Measurements from ENCODE around the gene NRAP. TPM values are rescaled to one million over a fixed set of nuclear protein-coding genes. Genes with fewer than 3 reads are reported as not detected.
A peak's percentile ranks its signal among the peaks of the same experiment; 100 is the strongest.

NRAP gene
- total and polyA plus RNA-seq, 7 donors = 41.4 to 2,239 (median 1,429) TPM

DNA sequence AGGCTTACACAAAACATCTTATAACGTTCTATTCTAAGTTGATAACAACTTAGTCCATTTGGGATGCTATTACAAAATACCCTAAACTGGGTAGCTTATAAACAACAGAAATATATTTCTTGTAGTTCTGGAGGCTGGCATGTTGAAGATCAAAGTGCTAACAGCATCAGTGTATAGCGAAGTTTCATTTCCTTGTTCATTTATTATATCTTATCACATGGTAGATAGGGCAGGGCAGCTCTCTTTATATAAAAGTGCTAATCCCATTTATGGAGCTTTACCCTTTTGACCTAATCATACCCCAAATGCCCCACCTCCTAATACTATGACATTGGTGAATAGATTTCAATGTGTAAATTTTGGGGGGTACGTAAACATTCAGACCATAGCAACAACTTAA, 22.2 kb upstream of the NRAP start:
- no peak for ATAC-seq
- H3K4me1 ChIP-seq = peaks cover 12% of the 10 kb centered on the region
- no peak overlapping the region for H3K27ac ChIP-seq
- H3K9me3 ChIP-seq = peaks cover 16% of the 10 kb centered on the region
- TF ChIP-seq, protein P1, sequence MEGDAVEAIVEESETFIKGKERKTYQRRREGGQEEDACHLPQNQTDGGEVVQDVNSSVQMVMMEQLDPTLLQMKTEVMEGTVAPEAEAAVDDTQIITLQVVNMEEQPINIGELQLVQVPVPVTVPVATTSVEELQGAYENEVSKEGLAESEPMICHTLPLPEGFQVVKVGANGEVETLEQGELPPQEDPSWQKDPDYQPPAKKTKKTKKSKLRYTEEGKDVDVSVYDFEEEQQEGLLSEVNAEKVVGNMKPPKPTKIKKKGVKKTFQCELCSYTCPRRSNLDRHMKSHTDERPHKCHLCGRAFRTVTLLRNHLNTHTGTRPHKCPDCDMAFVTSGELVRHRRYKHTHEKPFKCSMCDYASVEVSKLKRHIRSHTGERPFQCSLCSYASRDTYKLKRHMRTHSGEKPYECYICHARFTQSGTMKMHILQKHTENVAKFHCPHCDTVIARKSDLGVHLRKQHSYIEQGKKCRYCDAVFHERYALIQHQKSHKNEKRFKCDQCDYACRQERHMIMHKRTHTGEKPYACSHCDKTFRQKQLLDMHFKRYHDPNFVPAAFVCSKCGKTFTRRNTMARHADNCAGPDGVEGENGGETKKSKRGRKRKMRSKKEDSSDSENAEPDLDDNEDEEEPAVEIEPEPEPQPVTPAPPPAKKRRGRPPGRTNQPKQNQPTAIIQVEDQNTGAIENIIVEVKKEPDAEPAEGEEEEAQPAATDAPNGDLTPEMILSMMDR (IDR thresholded peaks at IDR 0.05) = no peak
- H3K27me3 ChIP-seq (ENCODE audit: insufficient read depth in 3 of 3, low read length in 2 of 3) = no peaks in the 10 kb centered on the region
- no peaks in the 10 kb centered on the region for H3K36me3 ChIP-seq (ENCODE audit: insufficient read depth in 1 of 2, low read depth in 1 of 2)
- intact Hi-C loops (cut with DNase I) = no loop called here
- WGBS, 3 donors = 96 to 99% (median 98%) methylated on average over 3 of the region's 3 CpGs
- no peak for DNase-seq
- no peak overlapping the region for H3K4me3 ChIP-seq

DNA sequence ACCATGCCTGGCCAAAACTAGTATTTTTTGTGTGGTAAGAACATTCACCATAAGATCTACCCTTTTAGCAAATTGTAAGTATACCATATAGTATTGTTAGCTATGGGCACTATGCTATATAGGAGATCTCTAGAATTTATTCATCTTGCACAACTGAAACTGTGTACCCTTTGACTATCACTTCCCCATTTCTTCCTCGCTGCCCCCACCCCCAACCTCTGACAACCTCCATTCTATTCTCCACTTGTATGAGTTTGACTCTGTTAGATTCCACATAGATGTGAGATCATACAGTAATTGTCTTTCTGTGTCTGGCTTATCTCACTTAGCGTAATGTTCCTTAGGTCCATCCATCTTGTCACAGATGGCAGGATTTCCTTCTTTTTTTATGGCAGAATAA, 19.5 kb upstream of the NRAP start:
- ATAC-seq (no peak), DNase-seq (no peak)
- H3K4me3 ChIP-seq = no peak overlapping the region
- no peak overlapping the region for H3K27ac ChIP-seq
- H3K27me3 ChIP-seq (ENCODE audit: insufficient read depth in 3 of 3, low read length in 2 of 3) = no peaks in the 10 kb centered on the region
- intact Hi-C loops (cut with DNase I) = no loop called here
- H3K4me1 ChIP-seq = peaks cover 9% of the 10 kb centered on the region
- H3K9me3 ChIP-seq = peaks cover 16% of the 10 kb centered on the region
- WGBS, 3 donors = 91 to 98% (median 96%) methylated on average over 2 of the region's 2 CpGs
- H3K36me3 ChIP-seq (ENCODE audit: insufficient read depth in 1 of 2, low read depth in 1 of 2) = no peaks in the 10 kb centered on the region
- TF ChIP-seq, protein P1 (IDR thresholded peaks at IDR 0.05) = no peak

DNA sequence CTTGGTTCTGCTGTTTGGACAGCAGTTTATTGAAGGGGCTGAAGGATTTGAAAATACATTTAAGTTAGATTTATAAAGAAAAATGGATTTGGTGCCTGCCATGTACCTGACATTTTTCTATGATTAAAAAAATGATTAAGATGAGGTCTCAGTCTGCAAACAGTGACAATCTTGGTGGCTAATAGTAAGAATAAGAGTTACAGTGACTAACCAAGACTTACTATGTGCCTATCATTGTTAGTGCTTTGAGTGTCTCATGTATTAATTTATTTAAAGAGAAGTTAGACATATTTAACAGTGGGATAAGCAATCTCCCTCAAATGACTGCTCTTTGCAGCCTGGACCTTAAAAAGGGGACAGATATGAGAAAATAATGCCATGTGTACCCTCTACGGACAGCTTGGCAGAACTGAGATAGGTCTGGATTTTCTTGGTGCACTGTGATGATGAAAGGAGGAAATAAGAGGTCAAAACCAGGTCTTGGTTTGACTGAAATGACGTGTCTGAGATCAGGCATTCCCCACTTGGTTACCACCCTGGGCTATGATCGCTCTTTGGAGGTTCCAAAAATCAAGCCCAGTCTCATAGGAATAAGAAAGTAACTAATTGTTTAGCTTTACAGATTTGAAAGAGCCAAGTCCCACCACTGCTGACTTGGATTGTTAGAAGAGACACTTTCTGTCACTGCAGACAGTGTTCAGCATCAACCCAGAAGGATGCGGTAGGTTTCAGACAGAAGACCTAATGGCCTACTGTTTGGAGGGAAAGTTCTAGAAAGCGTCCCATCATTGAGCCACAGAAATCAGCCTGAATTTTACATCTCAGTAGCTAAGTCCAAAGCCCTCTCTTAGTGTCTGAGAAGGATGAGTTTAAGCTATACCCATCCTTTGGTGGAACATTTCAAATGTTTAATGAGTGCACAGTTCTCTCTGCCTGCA, 18.0 kb upstream of the NRAP start:
- H3K9me3 ChIP-seq = peaks cover 9% of the 10 kb centered on the region
- WGBS, 3 donors = 71 to 81% (median 78%) methylated on average over 5 of the region's 5 CpGs
- H3K36me3 ChIP-seq (ENCODE audit: insufficient read depth in 1 of 2, low read depth in 1 of 2) = no peaks in the 10 kb centered on the region
- no peaks in the 10 kb centered on the region for H3K27me3 ChIP-seq (ENCODE audit: insufficient read depth in 3 of 3, low read length in 2 of 3)
- no peak overlapping the region for H3K27ac ChIP-seq
- DNase-seq = no peak
- H3K4me3 ChIP-seq = peak overlapping the region; percentile 88
- intact Hi-C loops (cut with DNase I) = no loop called here
- TF ChIP-seq, protein P1 (IDR thresholded peaks at IDR 0.05) = no peak
- ATAC-seq = no peak
- peaks cover 9% of the 10 kb centered on the region for H3K4me1 ChIP-seq

DNA sequence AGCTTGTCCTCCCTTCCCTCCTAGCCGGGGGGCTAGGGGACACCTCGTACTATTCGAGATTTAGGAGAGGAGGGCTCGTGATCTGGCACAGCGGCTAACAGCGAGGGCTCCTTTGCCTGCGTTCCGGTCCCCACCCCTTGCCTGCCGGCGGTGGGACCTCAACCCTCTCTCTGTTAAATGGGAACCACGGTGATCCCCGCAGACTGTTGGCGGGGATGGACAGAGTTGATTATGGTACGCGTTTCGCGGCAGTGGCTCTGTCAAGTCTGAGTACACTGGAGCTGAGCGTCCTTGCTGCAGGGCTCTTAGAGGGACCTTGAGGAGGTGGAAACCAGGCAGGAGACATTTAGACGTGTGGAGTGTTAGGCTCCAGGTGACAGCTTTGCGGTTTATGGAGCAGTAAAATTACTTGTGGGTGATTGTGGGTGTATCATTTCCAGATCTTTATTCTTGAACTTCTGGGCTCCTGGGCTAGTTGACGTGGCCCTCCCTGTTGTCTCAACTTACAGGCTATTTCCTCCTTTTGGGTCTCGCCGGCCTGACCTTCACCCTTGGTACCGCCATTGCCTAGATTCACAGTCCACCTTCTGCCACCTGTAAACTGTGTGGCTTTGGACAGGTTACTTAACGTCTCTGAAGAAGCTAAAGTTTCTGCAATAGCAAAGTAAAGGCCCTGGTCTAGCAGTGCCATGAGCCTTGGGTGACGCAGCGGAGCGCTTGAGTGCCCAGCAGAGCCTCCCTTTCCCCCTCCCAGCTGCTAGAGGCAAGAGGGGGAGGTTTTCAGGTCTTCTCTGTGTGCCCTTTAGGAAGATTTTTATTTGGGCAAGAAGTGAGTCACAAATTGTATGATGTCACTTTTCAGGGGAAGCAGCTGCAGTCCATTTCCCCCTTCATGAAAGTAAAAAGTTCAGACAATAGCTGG, 16.6 kb upstream of the NRAP start:
- Histone ChIP-seq H3K36me3 (ENCODE audit: insufficient read depth in 1 of 2, low read depth in 1 of 2) (no peaks in the 10 kb centered on the region), H3K27ac (peak overlapping the region; percentile 95), H3K4me3 (peak overlapping the region; percentile 88), H3K9me3 (peaks cover 2% of the 10 kb centered on the region), H3K27me3 (ENCODE audit: insufficient read depth in 3 of 3, low read length in 2 of 3) (no peaks in the 10 kb centered on the region), H3K4me1 (peaks cover 9% of the 10 kb centered on the region)
- WGBS, 3 donors = 3 to 5% (median 4%) methylated on average over 28 of the region's 28 CpGs
- DNase-seq = peak; percentile 43 to 65
- TF ChIP-seq, protein P1 (IDR thresholded peaks at IDR 0.05) = no peak
- intact Hi-C loops (cut with DNase I) = no loop called here
- ATAC-seq = peak; percentile 38 to 66 (median 54)
